Lower lobe of right lung (tissue), 2 donors: Measurements from ENCODE around the gene ITGA11. TPM values are rescaled to one million over a fixed set of nuclear protein-coding genes. Genes with fewer than 3 reads are reported as not detected.

Experiments
- ATAC-seq, 2 donors: fragments of 200-7000 bp; cut with Tn5 transposase; one replicate each; pipeline ENCODE4 v1.9.1; 2020 to 2022; ENCODE audit warnings: mild to moderate bottlenecking in 2 of 2, moderate library complexity in 2 of 2
- DNase-seq: peaks from one replicate; pipeline ENCODE4 v3.0.0-alpha.2; 2020
- H3K27ac ChIP-seq: fragments of 200-600 bp; one replicate; pipeline ENCODE4 v1.8.0; 2022
- H3K27me3 ChIP-seq: fragments of 200-600 bp; one replicate; pipeline ENCODE4 v1.8.0; 2022; ENCODE audit warnings: low read depth
- H3K36me3 ChIP-seq: fragments of 200-600 bp; one replicate; pipeline ENCODE4 v1.8.0; 2022; ENCODE audit warnings: mild to moderate bottlenecking
- H3K4me1 ChIP-seq: fragments of 200-600 bp; one replicate; pipeline ENCODE4 v1.8.0; 2022
- H3K4me3 ChIP-seq: fragments of 200-600 bp; one replicate; pipeline ENCODE4 v1.8.0; 2022; ENCODE audit warnings: mild to moderate bottlenecking
- H3K9me3 ChIP-seq: fragments of 200-600 bp; one replicate; pipeline ENCODE4 v1.8.0; 2022
- CTCF ChIP-seq: fragments of 200-600 bp; IDR thresholded peaks from one replicate; pipeline ENCODE4 v1.8.0; 2022; ENCODE audit warnings: antibody characterized with exemption, mild to moderate bottlenecking
- intact Hi-C: fragments of 100-400 bp; cut with DNase I; formaldehyde crosslinking; loops from one replicate; pipeline ENCODE4 v1.11.0; 2022
- total RNA-seq: library from RNA; stranded (reverse); fragmentation: NEBNext Ultra II Directional; extraction: Animal tissue kit (Norgen Biotek cat#: 25700); gene quantifications from one replicate; pipeline ENCODE4 v1.2.1, GENCODE V29; 2021
- donor health status: DM: no; HTN: yes; CAD: no; lungs with severe emphysema.

Gene ITGA11
- total RNA-seq, 1 donor from 2014 or later: 2.7 TPM

- peaks cover 35% of the 10 kb centered on the region for H3K27me3 ChIP-seq
- H3K27ac ChIP-seq: no peak overlapping the region
- peaks cover 10% of the 10 kb centered on the region for H3K4me1 ChIP-seq
- TF ChIP-seq CTCF: no peak
- ATAC-seq (no peak), DNase-seq (no peak)
- no peaks in the 10 kb centered on the region for H3K9me3 ChIP-seq
- intact Hi-C loops: no loop called here
- no peaks in the 10 kb centered on the region for H3K36me3 ChIP-seq
- no peak overlapping the region for H3K4me3 ChIP-seq
Observed at GRCh38 chr15:68429691-68430470, 2.1 kb downstream of the ITGA11 start.

GRCh38 chr15:68428431-68428940 lies 3.5 kb downstream of the ITGA11 start:
- DNase-seq (no peak), ATAC-seq (no peak)
- TF ChIP-seq CTCF: no peak
- H3K4me1 ChIP-seq: peaks cover 10% of the 10 kb centered on the region
- no peaks in the 10 kb centered on the region for H3K9me3 ChIP-seq
- H3K36me3 ChIP-seq: no peaks in the 10 kb centered on the region
- intact Hi-C loops: no loop called here
- H3K27ac ChIP-seq: no peak overlapping the region
- H3K27me3 ChIP-seq: peaks cover 29% of the 10 kb centered on the region
- H3K4me3 ChIP-seq: no peak overlapping the region

- Histone ChIP-seq H3K9me3 (no peaks in the 10 kb centered on the region), H3K27me3 (peaks cover 28% of the 10 kb centered on the region), H3K4me3 (no peak overlapping the region), H3K36me3 (no peaks in the 10 kb centered on the region), H3K27ac (no peak overlapping the region), H3K4me1 (peaks cover 10% of the 10 kb centered on the region)
- intact Hi-C loops: no loop called here
- DNase-seq: no peak
- ATAC-seq: no peak
- TF ChIP-seq CTCF: no peak
Observed at GRCh38 chr15:68427963-68428362, 4.0 kb downstream of the ITGA11 start.

GRCh38 chr15:68427366-68427765 lies 4.6 kb downstream of the ITGA11 start:
- Histone ChIP-seq H3K27me3 (peaks cover 24% of the 10 kb centered on the region), H3K4me3 (no peak overlapping the region), H3K4me1 (peaks cover 10% of the 10 kb centered on the region), H3K9me3 (no peaks in the 10 kb centered on the region), H3K27ac (no peak overlapping the region), H3K36me3 (no peaks in the 10 kb centered on the region)
- ATAC-seq (no peak), DNase-seq (no peak)
- TF ChIP-seq CTCF: no peak
- intact Hi-C loops: no loop called here

GRCh38 chr15:68426116-68426515 lies 5.8 kb downstream of the ITGA11 start:
- Histone ChIP-seq H3K9me3 (no peaks in the 10 kb centered on the region), H3K36me3 (no peaks in the 10 kb centered on the region), H3K4me3 (no peak overlapping the region), H3K27ac (no peak overlapping the region), H3K27me3 (peaks cover 11% of the 10 kb centered on the region), H3K4me1 (peaks cover 3% of the 10 kb centered on the region)
- ATAC-seq: no peak
- DNase-seq: no peak
- intact Hi-C loops: no loop called here
- no peak for TF ChIP-seq CTCF
